K562 (cell line): ENCODE measurements around the gene TMEM129. TPM values are rescaled to one million over a fixed set of nuclear protein-coding genes. Genes with fewer than 3 reads are reported as not detected.

Experiments
- ARNT ChIP-seq, 2 experiments: fragments of 450-650 bp; IDR thresholded peaks; 2 replicates each; pipeline ENCODE4 v1.6.1; 2016; ENCODE audit warnings: mild to moderate bottlenecking in 1 of 2
- ATF7 ChIP-seq: fragments of 450-650 bp; IDR thresholded peaks from 2 replicates; pipeline ENCODE4 v1.7.1; 2014; ENCODE audit warnings: mild to moderate bottlenecking, moderate library complexity
- BCOR ChIP-seq: fragments of 450-650 bp; IDR thresholded peaks from 2 replicates; pipeline ENCODE4 v1.6.1; 2016
- CCNT2 ChIP-seq: IDR thresholded peaks from 2 replicates; pipeline ENCODE4 v1.6.1; 2011; ENCODE audit warnings: borderline replicate concordance, low read depth, mild to moderate bottlenecking, moderate library complexity, mixed read lengths, low read length; ENCODE audit not compliant: insufficient read length; ENCODE audit errors: extremely low read depth
- ELF2 ChIP-seq: fragments of 250-450 bp; sonication (Bioruptor Pico); IDR thresholded peaks from 2 replicates; pipeline ENCODE4 v1.5.0; 2021; ENCODE audit warnings: mild to moderate bottlenecking
- FOXA3 ChIP-seq, 2 experiments: fragments of 450-650 bp in 1 of 2; sonication (generic) in 1 of 2; formaldehyde crosslinking; IDR thresholded peaks in 1 of 2; conservative IDR thresholded peaks in 1 of 2; 2 replicates each; pipeline versions ENCODE4 v1.4.0 to v1.8.0; 2020 to 2022; ENCODE audit warnings: mild to moderate bottlenecking in 2 of 2, missing genetic modification reagents in 1 of 2
- FOXP1 ChIP-seq: sonication (generic); formaldehyde crosslinking; IDR thresholded peaks from 2 replicates; pipeline ENCODE4 v1.8.0; 2022; ENCODE audit warnings: mild to moderate bottlenecking, missing genetic modification reagents
- GMEB1 ChIP-seq: fragments of 250-450 bp; sonication (Bioruptor Pico); IDR thresholded peaks from 2 replicates; pipeline ENCODE4 v1.4.0; 2020; ENCODE audit warnings: mild to moderate bottlenecking
- HMGN3 ChIP-seq: IDR thresholded peaks from 2 replicates; pipeline ENCODE4 v1.6.1; 2011; ENCODE audit warnings: borderline replicate concordance, low read depth, mild to moderate bottlenecking, mixed read lengths, low read length; ENCODE audit not compliant: insufficient read length; ENCODE audit errors: extremely low read depth
- HMGXB4 ChIP-seq: sonication (generic); formaldehyde crosslinking; IDR thresholded peaks from 2 replicates; pipeline ENCODE4 v1.8.1; 2023; ENCODE audit warnings: mild to moderate bottlenecking, missing genetic modification reagents
- KAT2B ChIP-seq: IDR thresholded peaks from one replicate; pipeline ENCODE4 v1.6.1; 2012; ENCODE audit warnings: low read depth, mild to moderate bottlenecking, control low read depth, inconsistent platforms, low read length, moderate library complexity
- MAZ ChIP-seq, 2 experiments: fragments of 450-650 bp in 1 of 2; sonication (generic) in 1 of 2; formaldehyde crosslinking; IDR thresholded peaks in 1 of 2; conservative IDR thresholded peaks in 1 of 2; 2 replicates each; pipeline versions ENCODE4 v1.4.0 to v1.5.0; 2020; ENCODE audit warnings: mild to moderate bottlenecking in 1 of 2, missing genetic modification reagents in 1 of 2
- MBD2 ChIP-seq: sonication (generic); IDR thresholded peaks from 2 replicates; pipeline ENCODE4 v1.6.1; 2016; ENCODE audit warnings: low read depth, borderline replicate concordance
- NCOA6 ChIP-seq: fragments of 450-650 bp; IDR thresholded peaks from 2 replicates; pipeline ENCODE4 v1.6.1; 2017; ENCODE audit warnings: mild to moderate bottlenecking
- NFE2L1 ChIP-seq: fragments of 450-650 bp; IDR thresholded peaks from 2 replicates; pipeline ENCODE4 v1.6.1; 2016; ENCODE audit warnings: missing genetic modification characterization, low read depth, mild to moderate bottlenecking, missing compliant biosample characterization, moderate library complexity, borderline replicate concordance
- NR2C1 ChIP-seq, 2 experiments: fragments of 450-650 bp; IDR thresholded peaks; 2 replicates each; pipeline ENCODE4 v1.6.1; 2017; ENCODE audit warnings: mild to moderate bottlenecking in 2 of 2, antibody characterized with exemption in 1 of 2, inconsistent platforms in 1 of 2, missing compliant biosample characterization in 1 of 2, missing genetic modification characterization in 1 of 2
- NR2C2 ChIP-seq, 2 experiments: fragments of 200-800 bp in 1 of 2; sonication (Bioruptor generic) in 1 of 2; sonication (generic) in 1 of 2; formaldehyde crosslinking in 1 of 2; IDR thresholded peaks; 2 replicates each; pipeline versions ENCODE4 v1.6.1 to v1.8.0; 2016 to 2022; ENCODE audit warnings: mild to moderate bottlenecking in 1 of 2, missing compliant biosample characterization in 1 of 2, missing genetic modification characterization in 1 of 2, missing genetic modification reagents in 1 of 2
- NR4A1 ChIP-seq, 2 experiments: fragments of 250-450 bp in 1 of 2; fragments of 450-650 bp in 1 of 2; sonication (Bioruptor Pico) in 1 of 2; IDR thresholded peaks; 2 replicates each; pipeline versions ENCODE4 v1.4.0 to v1.6.1; 2016 to 2020; ENCODE audit warnings: mild to moderate bottlenecking in 2 of 2, missing compliant biosample characterization in 1 of 2, missing genetic modification characterization in 1 of 2, moderate library complexity in 1 of 2
- RBM14 ChIP-seq: fragments of 200-400 bp; formaldehyde crosslinking; IDR thresholded peaks from 2 replicates; pipeline ENCODE4 v1.6.1; 2018; ENCODE audit warnings: low read depth, mild to moderate bottlenecking, low read length, moderate library complexity, borderline replicate concordance; ENCODE audit not compliant: insufficient read depth
- SLC30A9 ChIP-seq: fragments of 250-450 bp; sonication (Bioruptor Pico); IDR thresholded peaks from 2 replicates; pipeline ENCODE4 v1.8.0; 2022; ENCODE audit warnings: mild to moderate bottlenecking, moderate library complexity
- SMARCB1 ChIP-seq: IDR thresholded peaks from 2 replicates; pipeline ENCODE4 v1.6.1; 2011; ENCODE audit warnings: improper control_type of control experiment, low read depth; ENCODE audit not compliant: insufficient read length
- ZNF124 ChIP-seq: sonication (generic); formaldehyde crosslinking; IDR thresholded peaks from 2 replicates; pipeline ENCODE4 v1.8.1; 2022; ENCODE audit warnings: missing genetic modification reagents
- polyA plus RNA-seq, 8 experiments: library from polyadenylated mRNA; depleted of rRNA in 4 of 8; stranded (reverse) in 5 of 8; unstranded in 3 of 8; fragments of >200 nt; fragmentation: Nextera tagmentation in 2 of 8; fragmentation: Illumina TruSeq in 1 of 8; extraction: Ambion mirVana in 2 of 8; extraction: Trizol in 1 of 8; gene quantifications; 2 replicates each; pipeline versions ENCODE4 v1.2.1 to v1.2.3, GENCODE V29; 2011 to 2014; ENCODE audit warnings: inconsistent platforms in 1 of 8, missing spikeins in 1 of 8
- total RNA-seq, 7 experiments: library from RNA; depleted of rRNA in 6 of 7; stranded (reverse); fragments of >200 nt in 6 of 7; fragmentation: Illumina TruSeq in 2 of 7; extraction: Trizol in 2 of 7; gene quantifications; 2 replicates each; pipeline versions ENCODE4 v1.2.1 to v1.2.3, GENCODE V29; 2011 to 2021; ENCODE audit warnings: low replicate concordance in 1 of 7

Gene TMEM129
- total and polyA plus RNA-seq, 9 of the 15 experiments (the other 6 are each of a cell fraction or from before 2014, with no cell fraction given) = 0.34 to 47.2 (median 18.8) TPM

GRCh38 chr4:1683736-1684505 lies 37.2 kb downstream of the TMEM129 start, which contains the start of gene FAM53A (continued):
- TF ChIP-seq MAZ (CRISPR knock-in tag; conservative IDR thresholded peaks at IDR 0.05 in 1 of 2, IDR thresholded peaks at IDR 0.05 in 1 of 2) (peak in 1 of 2 experiments; percentile 79; a peak in 2 of 4 replicates), SLC30A9 (no peak), NFE2L1 (no peak), NR4A1 (CRISPR knock-in tag; IDR thresholded peaks at IDR 0.05) (peak; percentile 68; the same call in 1 of the 2 replicates), NR4A1 (tag; IDR thresholded peaks at IDR 0.05) (peak; percentile 61; the same call in 1 of the 2 replicates), ELF2 (CRISPR knock-in tag) (no peak), FOXA3 (CRISPR knock-in tag; conservative IDR thresholded peaks at IDR 0.05 in 1 of 2, IDR thresholded peaks at IDR 0.05 in 1 of 2) (peak in 1 of 2 experiments; percentile 85; a peak in 2 of 4 replicates), SMARCB1 (no peak), NR2C2 (CRISPR knock-in tag; IDR thresholded peaks at IDR 0.05) (peak; percentile 14; the same call in 1 of the 2 replicates), NR2C2 (tag; IDR thresholded peaks at IDR 0.05) (no peak), NR2C1 (IDR thresholded peaks at IDR 0.05) (no peak), NR2C1 (tag; IDR thresholded peaks at IDR 0.05) (no peak), FOXP1 (CRISPR knock-in tag) (peak; percentile 95), ARNT (IDR thresholded peaks at IDR 0.05) (no peak), CCNT2 (peak; percentile 66), ATF7 (peak; percentile 37; the same call in 1 of the 2 replicates), GMEB1 (CRISPR knock-in tag) (peak; percentile 47), ZNF124 (0 out of 2 replicates have a peak, but pooled peaks have one; percentile 44), NCOA6 (peak; percentile 96), HMGN3 (no peak), BCOR (no peak), MBD2 (no peak), KAT2B (no peak), HMGXB4 (CRISPR knock-in tag) (no peak), RBM14 (no peak)
